Measurements from ENCODE around the gene TNRC18.
"Not testable (repeated sequence)": the region's sequence is repeated elsewhere in the genome, so short reads cannot be mapped to it uniquely, and the experiment has no call there.

TNRC18 gene

GRCh38 chr7:5375925-5376324 lies 47.7 kb downstream of the TNRC18 start:
- no peak for DNase-seq (ENCODE audit: low read depth)

- no peak for DNase-seq (ENCODE audit: low read depth)
These were observed 49.2 kb downstream of the TNRC18 start for GRCh38 chr7:5374464-5374863.

GRCh38 chr7:5373300-5373699 lies 50.3 kb downstream of the TNRC18 start:
- no peak for DNase-seq (ENCODE audit: low read depth)

GRCh38 chr7:5370454-5371353 lies 52.9 kb downstream of the TNRC18 start:
- no peak for DNase-seq (ENCODE audit: low read depth)

- DNase-seq (ENCODE audit: low read depth), result no peak
These were observed 56.0 kb downstream of the TNRC18 start for GRCh38 chr7:5367661-5368060.

GRCh38 chr7:5365976-5366625 lies 57.5 kb downstream of the TNRC18 start:
- peak; percentile 41 for DNase-seq (ENCODE audit: low read depth)

GRCh38 chr7:5363729-5364128 lies 59.9 kb downstream of the TNRC18 start:
- DNase-seq (ENCODE audit: low read depth), result no peak

- no peak for DNase-seq (ENCODE audit: low read depth)
These were observed 61.2 kb downstream of the TNRC18 start for GRCh38 chr7:5362466-5362865.

- DNase-seq (ENCODE audit: low read depth), result no peak
These were observed 62.0 kb downstream of the TNRC18 start for GRCh38 chr7:5361446-5362127.

GRCh38 chr7:5360971-5361370 lies 62.7 kb downstream of the TNRC18 start:
- DNase-seq (ENCODE audit: low read depth), result no peak

GRCh38 chr7:5360451-5360850 lies 63.2 kb downstream of the TNRC18 start:
- DNase-seq (ENCODE audit: low read depth), result no peak

GRCh38 chr7:5360021-5360420 lies 63.6 kb downstream of the TNRC18 start:
- DNase-seq (ENCODE audit: low read depth), result not testable (repeated sequence)

- no peak for DNase-seq (ENCODE audit: low read depth)
These were observed 64.3 kb downstream of the TNRC18 start for GRCh38 chr7:5359344-5359743.

GRCh38 chr7:5357951-5358350 lies 65.7 kb downstream of the TNRC18 start:
- DNase-seq (ENCODE audit: low read depth), result no peak

GRCh38 chr7:5356751-5357119 lies 66.9 kb downstream of the TNRC18 start:
- no peak for DNase-seq (ENCODE audit: low read depth)

- no peak for DNase-seq (ENCODE audit: low read depth)
These were observed 69.0 kb downstream of the TNRC18 start for GRCh38 chr7:5354460-5355232.

GRCh38 chr7:5352440-5353010 lies 71.1 kb downstream of the TNRC18 start:
- no peak for DNase-seq (ENCODE audit: low read depth)

- no peak for DNase-seq (ENCODE audit: low read depth)
These were observed 71.9 kb downstream of the TNRC18 start for GRCh38 chr7:5351507-5352265.

GRCh38 chr7:5350600-5351385 lies 72.8 kb downstream of the TNRC18 start:
- DNase-seq (ENCODE audit: low read depth), result no peak

- no peak for DNase-seq (ENCODE audit: low read depth)
These were observed 73.5 kb downstream of the TNRC18 start for GRCh38 chr7:5350174-5350463.

All from stimulated activated CD8-positive, alpha-beta memory T cell treated with anti-CD3 and anti-CD28 coated beads, Interleukin-15, amount 100 ng/mL, for 1 hour (primary cell).